ENCODE results near the gene POLR1D.

DNA sequence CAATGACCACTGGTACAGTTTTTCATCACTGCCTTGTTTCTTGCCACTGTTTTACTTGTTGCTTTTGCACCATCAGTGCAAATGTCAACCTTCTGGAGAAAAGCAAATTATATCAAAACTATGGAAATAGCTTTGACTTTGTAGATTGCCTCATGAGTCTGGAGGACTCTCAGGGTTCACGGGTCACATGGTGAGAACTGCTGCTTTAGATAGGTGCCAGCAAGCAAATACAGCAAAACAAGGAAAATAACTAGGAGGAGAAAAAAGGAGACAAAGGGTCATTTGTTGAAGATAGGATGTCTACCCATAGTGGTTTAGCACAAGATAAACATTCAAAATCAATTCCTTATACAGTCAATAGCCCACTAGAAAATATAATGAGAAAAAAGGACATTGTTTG is 33.1 kb downstream of the POLR1D start:
- TF ChIP-seq, protein P1, sequence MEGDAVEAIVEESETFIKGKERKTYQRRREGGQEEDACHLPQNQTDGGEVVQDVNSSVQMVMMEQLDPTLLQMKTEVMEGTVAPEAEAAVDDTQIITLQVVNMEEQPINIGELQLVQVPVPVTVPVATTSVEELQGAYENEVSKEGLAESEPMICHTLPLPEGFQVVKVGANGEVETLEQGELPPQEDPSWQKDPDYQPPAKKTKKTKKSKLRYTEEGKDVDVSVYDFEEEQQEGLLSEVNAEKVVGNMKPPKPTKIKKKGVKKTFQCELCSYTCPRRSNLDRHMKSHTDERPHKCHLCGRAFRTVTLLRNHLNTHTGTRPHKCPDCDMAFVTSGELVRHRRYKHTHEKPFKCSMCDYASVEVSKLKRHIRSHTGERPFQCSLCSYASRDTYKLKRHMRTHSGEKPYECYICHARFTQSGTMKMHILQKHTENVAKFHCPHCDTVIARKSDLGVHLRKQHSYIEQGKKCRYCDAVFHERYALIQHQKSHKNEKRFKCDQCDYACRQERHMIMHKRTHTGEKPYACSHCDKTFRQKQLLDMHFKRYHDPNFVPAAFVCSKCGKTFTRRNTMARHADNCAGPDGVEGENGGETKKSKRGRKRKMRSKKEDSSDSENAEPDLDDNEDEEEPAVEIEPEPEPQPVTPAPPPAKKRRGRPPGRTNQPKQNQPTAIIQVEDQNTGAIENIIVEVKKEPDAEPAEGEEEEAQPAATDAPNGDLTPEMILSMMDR (IDR thresholded peaks at IDR 0.05), result no peak
- no peak for TF ChIP-seq POLR2A (IDR thresholded peaks at IDR 0.05)

All from esophagus squamous epithelium (tissue), 4 donors.